Peyer's patch (tissue), 4 donors: ENCODE measurements around the gene SARM1.
"Not testable (repeated sequence)": the region's sequence is repeated elsewhere in the genome, so short reads cannot be mapped to it uniquely, and the experiment has no call there.

ENCODE experiments used
- POLR2A ChIP-seq, 2 donors: fragments of 450-650 bp; IDR thresholded peaks; one replicate each; pipeline ENCODE4 v1.5.1; 2017; ENCODE audit warnings: antibody characterized with exemption in 2 of 2, mild to moderate bottlenecking in 2 of 2, moderate library complexity in 2 of 2
- TF ChIP-seq, protein P1 (sequence below), 6 experiments: fragments of 450-650 bp in 4 of 6; fragments of 200-600 bp in 2 of 6; sonication (generic) in 1 of 6; IDR thresholded peaks; one replicate each; pipeline ENCODE4 v1.5.1; 2017 to 2019; ENCODE audit warnings: antibody characterized with exemption in 6 of 6, mild to moderate bottlenecking in 3 of 6, moderate library complexity in 1 of 6

DNA sequence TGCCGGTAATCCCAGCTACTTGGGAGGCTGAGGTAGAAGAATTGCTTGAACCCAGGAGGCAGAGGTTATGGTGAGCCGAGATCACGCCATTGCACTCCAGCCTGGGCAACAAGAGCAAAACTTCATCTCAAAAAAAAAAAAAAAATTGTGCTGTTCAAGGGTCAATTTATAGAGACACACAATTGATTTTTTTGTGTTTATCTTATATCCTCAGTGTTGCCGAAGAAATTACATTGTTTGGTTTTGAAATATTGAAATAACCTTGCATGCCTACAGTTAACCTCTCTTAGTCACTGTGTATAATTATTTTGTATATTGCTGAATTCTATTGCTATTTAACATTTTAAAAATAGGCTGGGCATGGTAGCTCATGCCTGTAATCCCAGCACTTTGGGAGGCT lies 56.5 kb downstream of the SARM1 start:
- TF ChIP-seq, protein P1, sequence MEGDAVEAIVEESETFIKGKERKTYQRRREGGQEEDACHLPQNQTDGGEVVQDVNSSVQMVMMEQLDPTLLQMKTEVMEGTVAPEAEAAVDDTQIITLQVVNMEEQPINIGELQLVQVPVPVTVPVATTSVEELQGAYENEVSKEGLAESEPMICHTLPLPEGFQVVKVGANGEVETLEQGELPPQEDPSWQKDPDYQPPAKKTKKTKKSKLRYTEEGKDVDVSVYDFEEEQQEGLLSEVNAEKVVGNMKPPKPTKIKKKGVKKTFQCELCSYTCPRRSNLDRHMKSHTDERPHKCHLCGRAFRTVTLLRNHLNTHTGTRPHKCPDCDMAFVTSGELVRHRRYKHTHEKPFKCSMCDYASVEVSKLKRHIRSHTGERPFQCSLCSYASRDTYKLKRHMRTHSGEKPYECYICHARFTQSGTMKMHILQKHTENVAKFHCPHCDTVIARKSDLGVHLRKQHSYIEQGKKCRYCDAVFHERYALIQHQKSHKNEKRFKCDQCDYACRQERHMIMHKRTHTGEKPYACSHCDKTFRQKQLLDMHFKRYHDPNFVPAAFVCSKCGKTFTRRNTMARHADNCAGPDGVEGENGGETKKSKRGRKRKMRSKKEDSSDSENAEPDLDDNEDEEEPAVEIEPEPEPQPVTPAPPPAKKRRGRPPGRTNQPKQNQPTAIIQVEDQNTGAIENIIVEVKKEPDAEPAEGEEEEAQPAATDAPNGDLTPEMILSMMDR (IDR thresholded peaks at IDR 0.05) = not testable (repeated sequence)
- not testable (repeated sequence) for TF ChIP-seq POLR2A (IDR thresholded peaks at IDR 0.05)
